DOHH2 (cell line): ENCODE measurements around the gene USF1.

Experiments
- CTCF ChIP-seq: fragments of 200-600 bp; sonication (generic); IDR thresholded peaks from one replicate; pipeline ENCODE4 v1.5.1; 2014; ENCODE audit warnings: antibody characterized with exemption, mild to moderate bottlenecking, low read depth, low read length; ENCODE audit not compliant: poor library complexity, severe bottlenecking
- EZH2phosphoT487 ChIP-seq: fragments of 200-600 bp; sonication (generic); IDR thresholded peaks from 2 replicates; pipeline ENCODE4 v1.6.1; 2017; ENCODE audit warnings: borderline replicate concordance, mild to moderate bottlenecking, antibody characterized with exemption, low read length, moderate library complexity, mixed read lengths

- TF ChIP-seq CTCF (no peak), EZH2phosphoT487 (no peak)
Measured at GRCh38 chr1:161021165-161021969, 24.4 kb downstream of the USF1 start.
